GM18502 (cell line): ENCODE measurements around the gene GALNT18.
"Not testable (repeated sequence)": the region's sequence is repeated elsewhere in the genome, so short reads cannot be mapped to it uniquely, and the experiment has no call there.

Source experiments
- ATAC-seq: cut with Tn5 transposase; IDR thresholded peaks from one replicate; pipeline ENCODE4 v1.9.1; 2021; ENCODE audit warnings: mild to moderate bottlenecking; ENCODE audit not compliant: unreplicated experiment, poor library complexity

GALNT18 gene

GRCh38 chr11:11476971-11477645 lies 144.7 kb downstream of the GALNT18 start:
- ATAC-seq: no peak

- ATAC-seq: no peak
Measured at GRCh38 chr11:11476499-11476898, 145.3 kb downstream of the GALNT18 start.

GRCh38 chr11:11472106-11472505 lies 149.7 kb downstream of the GALNT18 start:
- ATAC-seq: no peak

GRCh38 chr11:11471201-11471600 lies 150.6 kb downstream of the GALNT18 start:
- no peak for ATAC-seq

- no peak for ATAC-seq
Measured at GRCh38 chr11:11468954-11469353, 152.9 kb downstream of the GALNT18 start.

- no peak for ATAC-seq
Measured at GRCh38 chr11:11467312-11467711, 154.5 kb downstream of the GALNT18 start.

- no peak for ATAC-seq
Measured at GRCh38 chr11:11464555-11464954, 157.2 kb downstream of the GALNT18 start.

GRCh38 chr11:11463405-11463804 lies 158.4 kb downstream of the GALNT18 start:
- ATAC-seq: no peak

- no peak for ATAC-seq
Measured at GRCh38 chr11:11461473-11461872, 160.3 kb downstream of the GALNT18 start.

- no peak for ATAC-seq
Measured at GRCh38 chr11:11459578-11459977, 162.2 kb downstream of the GALNT18 start.

- no peak for ATAC-seq
Measured at GRCh38 chr11:11458485-11458884, 163.3 kb downstream of the GALNT18 start.

- ATAC-seq: no peak
Measured at GRCh38 chr11:11458001-11458400, 163.8 kb downstream of the GALNT18 start.

- ATAC-seq: no peak
Measured at GRCh38 chr11:11456866-11457265, 164.9 kb downstream of the GALNT18 start.

- ATAC-seq: no peak
Measured at GRCh38 chr11:11454671-11455223, 167.1 kb downstream of the GALNT18 start.

GRCh38 chr11:11451501-11452005 lies 170.3 kb downstream of the GALNT18 start:
- ATAC-seq: peak; percentile 86

GRCh38 chr11:11450744-11451362 lies 171.0 kb downstream of the GALNT18 start:
- ATAC-seq: no peak

- ATAC-seq: no peak
Measured at GRCh38 chr11:11449327-11449726, 172.5 kb downstream of the GALNT18 start.

GRCh38 chr11:11448626-11449025 lies 173.2 kb downstream of the GALNT18 start:
- ATAC-seq: no peak

- not testable (repeated sequence) for ATAC-seq
Measured at GRCh38 chr11:11447601-11448000, 174.2 kb downstream of the GALNT18 start.

- ATAC-seq: no peak
Measured at GRCh38 chr11:11446967-11447366, 174.8 kb downstream of the GALNT18 start.

- no peak for ATAC-seq
Measured at GRCh38 chr11:11446564-11446963, 175.2 kb downstream of the GALNT18 start.
